Testis (tissue), 3 donors: ENCODE data around the gene TBX4. TPM values are rescaled to one million over a fixed set of nuclear protein-coding genes. Genes with fewer than 3 reads are reported as not detected.

Experiments
- DNase-seq: peaks from one replicate; pipeline ENCODE4 v3.0.0-alpha.2; 2019
- H3K27ac ChIP-seq, 2 donors: fragments of 200-600 bp; sonication (generic); one replicate each; pipeline ENCODE4 v1.5.1; 2019
- H3K27me3 ChIP-seq: fragments of 200-600 bp; sonication (generic); one replicate; pipeline ENCODE4 v1.5.1; 2019
- H3K36me3 ChIP-seq: fragments of 200-600 bp; sonication (generic); one replicate; pipeline ENCODE4 v1.5.1; 2017; ENCODE audit warnings: low read depth; ENCODE audit errors: missing control alignments
- H3K4me1 ChIP-seq: fragments of 200-600 bp; sonication (generic); one replicate; pipeline ENCODE4 v1.5.1; 2019
- H3K4me3 ChIP-seq, 2 donors: fragments of 200-600 bp; sonication (generic); one replicate each; pipeline ENCODE4 v1.5.1; 2017 to 2019
- H3K9me3 ChIP-seq: fragments of 200-600 bp; sonication (generic); one replicate; pipeline ENCODE4 v1.5.1; 2017
- POLR2A ChIP-seq: fragments of 450-650 bp; IDR thresholded peaks from one replicate; pipeline ENCODE4 v1.6.1; 2017; ENCODE audit warnings: antibody characterized with exemption, mild to moderate bottlenecking, moderate library complexity
- WGBS, 2 donors: methylation state at CpG; one replicate each; pipeline ENCODE4 v1.1.5; 2018; 5-methylcytosine and 5-hydroxymethylcytosine counted together
- intact Hi-C: fragments of 100-400 bp; cut with DNase I; formaldehyde crosslinking; loops from one replicate; pipeline ENCODE4 v1.15.1; 2023; ENCODE audit warnings: low total_unique reads
- polyA plus RNA-seq: library from polyadenylated mRNA; stranded (reverse); fragments of 350-450 nt; fragmentation: Illumina TruSeq; extraction: RNeasy Lipid Tissue Mini Kit (QIAGEN cat#74804); gene quantifications from one replicate; pipeline ENCODE4 v1.2.3, GENCODE V29; 2014; ENCODE audit warnings: low read depth, low replicate concordance; ENCODE audit not compliant: insufficient read depth
- total RNA-seq, 2 donors: library from RNA; depleted of rRNA; stranded (reverse); fragments of >200 nt; gene quantifications; one replicate each; pipeline ENCODE4 v1.2.3, GENCODE V29; 2016
- TF ChIP-seq, protein P1 (sequence below), 3 experiments: fragments of 450-650 bp in 2 of 3; fragments of 200-600 bp in 1 of 3; sonication (generic) in 1 of 3; IDR thresholded peaks; one replicate each; pipeline ENCODE4 v1.5.1; 2016 to 2019; ENCODE audit warnings: antibody characterized with exemption in 3 of 3, mild to moderate bottlenecking in 2 of 3, moderate library complexity in 1 of 3

The TBX4 gene
- total and polyA plus RNA-seq, 3 donors from 2014 or later = 1.5 to 3.2 (median 1.7) TPM

DNA sequence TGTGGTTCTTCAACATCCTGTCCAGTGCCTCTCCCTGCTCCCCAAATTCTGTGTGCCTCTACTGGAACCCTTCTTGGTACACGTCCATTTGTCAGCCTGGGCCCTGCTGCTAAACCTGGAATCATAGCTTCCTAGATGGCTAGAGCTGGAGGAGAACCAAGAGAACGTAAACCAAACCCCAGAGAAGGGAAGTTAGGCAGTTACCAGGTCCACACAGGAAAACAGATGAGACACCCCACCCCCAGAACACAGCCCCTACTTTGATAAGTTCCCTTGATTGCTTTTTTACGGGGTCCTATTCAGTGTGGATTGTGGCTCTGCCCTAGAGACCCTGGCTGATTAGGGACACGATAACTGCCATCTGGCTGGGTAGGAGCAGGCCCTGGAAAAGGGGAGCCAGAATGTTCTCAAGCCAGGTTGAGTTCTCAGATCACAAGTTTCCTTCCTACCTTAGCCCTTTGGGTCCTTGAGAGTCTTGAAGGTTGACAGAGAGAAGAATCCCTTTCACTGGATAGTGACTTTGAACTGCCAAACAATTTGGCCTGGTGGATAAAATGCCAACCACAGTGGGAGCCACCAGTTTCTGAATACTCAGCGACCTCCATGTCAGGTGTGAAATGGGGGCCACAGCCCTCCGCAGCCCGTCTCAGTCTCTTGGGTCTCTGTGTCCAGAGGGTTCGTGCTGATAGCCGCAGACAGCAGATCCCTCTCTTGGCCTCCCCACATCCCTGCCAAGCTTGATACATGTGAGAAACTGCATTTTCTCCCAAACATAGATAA, 7.9 kb downstream of the TBX4 start:
- Histone ChIP-seq H3K4me1 (peaks cover 7% of the 10 kb centered on the region), H3K27me3 (no peaks in the 10 kb centered on the region)

GRCh38 chr17:61460796-61461585, 8.8 kb downstream of the TBX4 start:
- H3K4me3 ChIP-seq = no peak overlapping the region
- no peaks in the 10 kb centered on the region for H3K9me3 ChIP-seq
- intact Hi-C loops = no loop called here
- no peak for TF ChIP-seq POLR2A
- TF ChIP-seq, protein P1, sequence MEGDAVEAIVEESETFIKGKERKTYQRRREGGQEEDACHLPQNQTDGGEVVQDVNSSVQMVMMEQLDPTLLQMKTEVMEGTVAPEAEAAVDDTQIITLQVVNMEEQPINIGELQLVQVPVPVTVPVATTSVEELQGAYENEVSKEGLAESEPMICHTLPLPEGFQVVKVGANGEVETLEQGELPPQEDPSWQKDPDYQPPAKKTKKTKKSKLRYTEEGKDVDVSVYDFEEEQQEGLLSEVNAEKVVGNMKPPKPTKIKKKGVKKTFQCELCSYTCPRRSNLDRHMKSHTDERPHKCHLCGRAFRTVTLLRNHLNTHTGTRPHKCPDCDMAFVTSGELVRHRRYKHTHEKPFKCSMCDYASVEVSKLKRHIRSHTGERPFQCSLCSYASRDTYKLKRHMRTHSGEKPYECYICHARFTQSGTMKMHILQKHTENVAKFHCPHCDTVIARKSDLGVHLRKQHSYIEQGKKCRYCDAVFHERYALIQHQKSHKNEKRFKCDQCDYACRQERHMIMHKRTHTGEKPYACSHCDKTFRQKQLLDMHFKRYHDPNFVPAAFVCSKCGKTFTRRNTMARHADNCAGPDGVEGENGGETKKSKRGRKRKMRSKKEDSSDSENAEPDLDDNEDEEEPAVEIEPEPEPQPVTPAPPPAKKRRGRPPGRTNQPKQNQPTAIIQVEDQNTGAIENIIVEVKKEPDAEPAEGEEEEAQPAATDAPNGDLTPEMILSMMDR (IDR thresholded peaks at IDR 0.05) = no peak
- no peak for DNase-seq
- peaks cover 7% of the 10 kb centered on the region for H3K4me1 ChIP-seq
- no peak overlapping the region for H3K27ac ChIP-seq
- 38 to 50% methylated on average over 12 of the region's 12 CpGs for WGBS, 2 donors
- no peaks in the 10 kb centered on the region for H3K36me3 ChIP-seq
- H3K27me3 ChIP-seq = no peaks in the 10 kb centered on the region

More for the DNA sequence above, 7.9 kb downstream of the TBX4 start:
- no peaks in the 10 kb centered on the region for H3K36me3 ChIP-seq
- H3K9me3 ChIP-seq = no peaks in the 10 kb centered on the region
- DNase-seq = no peak
- no peak overlapping the region for H3K4me3 ChIP-seq
- no peak overlapping the region for H3K27ac ChIP-seq
- 60 to 78% methylated on average over 9 of the region's 9 CpGs for WGBS, 2 donors
- TF ChIP-seq, protein P1 (IDR thresholded peaks at IDR 0.05) = no peak
- TF ChIP-seq POLR2A = no peak
- intact Hi-C loops = no loop called here

DNA sequence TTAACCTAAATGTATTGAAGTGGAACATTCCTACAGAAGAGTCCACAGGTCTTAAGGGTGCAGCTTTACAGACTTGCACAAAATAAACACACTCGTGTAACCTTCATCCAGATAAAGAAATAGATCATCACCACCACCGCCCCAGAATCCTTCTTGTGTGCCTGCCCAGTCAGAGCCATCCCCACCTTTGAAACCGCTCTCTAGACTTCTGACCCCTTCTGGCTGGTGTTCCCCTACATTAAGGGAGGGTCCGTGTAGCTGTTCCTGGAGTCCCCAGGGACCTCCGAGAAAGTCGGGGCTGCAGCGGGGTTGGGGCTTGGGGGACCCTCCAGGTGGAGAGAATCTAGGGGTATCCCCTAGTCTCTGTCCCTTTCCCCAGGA, 9.4 kb downstream of the TBX4 start:
- no peaks in the 10 kb centered on the region for H3K27me3 ChIP-seq
- WGBS, 2 donors = 6 to 8% methylated on average over 7 of the region's 7 CpGs
- peaks cover 7% of the 10 kb centered on the region for H3K4me1 ChIP-seq
- H3K9me3 ChIP-seq = no peaks in the 10 kb centered on the region
- H3K27ac ChIP-seq = no peak overlapping the region
- TF ChIP-seq, protein P1 (IDR thresholded peaks at IDR 0.05) = no peak
- TF ChIP-seq POLR2A = no peak
- H3K4me3 ChIP-seq = peak overlapping the region in 1 of 2 donors; percentile 34
- intact Hi-C loops = no loop called here
- H3K36me3 ChIP-seq = no peaks in the 10 kb centered on the region
- no peak for DNase-seq

DNA sequence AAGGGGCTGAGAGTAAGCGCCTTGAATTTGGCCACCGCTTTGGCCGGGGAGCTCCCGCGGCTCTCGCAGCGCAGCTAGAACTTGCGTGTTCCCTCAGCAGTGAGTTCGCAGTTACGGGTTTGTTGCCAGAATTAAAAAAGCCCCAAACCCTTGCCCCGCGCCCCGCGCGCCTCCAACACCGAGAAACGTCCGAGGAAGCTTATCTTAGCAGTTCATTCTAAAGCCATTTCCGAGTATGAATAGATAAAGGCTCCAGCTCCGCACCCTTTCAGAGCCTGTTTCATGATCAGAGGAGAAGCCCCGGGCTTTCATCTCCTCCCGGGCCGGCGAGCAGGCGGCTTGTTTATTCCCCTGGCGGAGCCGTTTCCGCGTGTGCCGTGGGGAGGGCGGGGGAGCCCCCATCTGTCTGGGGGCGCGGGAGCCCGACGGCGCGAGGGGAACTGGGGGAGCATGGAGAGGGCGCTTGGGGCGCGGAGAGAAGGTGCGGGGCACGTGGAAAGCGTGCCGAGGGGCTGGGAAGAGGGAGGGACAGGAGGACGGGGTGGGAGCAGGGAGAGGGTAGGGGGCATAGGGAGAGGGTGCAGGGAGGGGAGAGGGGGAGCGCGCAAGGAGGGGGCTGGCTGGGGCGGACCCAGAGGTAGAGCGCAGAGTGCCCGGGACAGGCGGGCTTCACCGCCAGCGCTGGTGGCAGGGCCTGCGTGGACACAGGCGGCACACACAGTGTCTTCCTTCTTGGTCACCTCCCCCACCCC, 9.9 kb downstream of the TBX4 start:
- no peak overlapping the region for H3K27ac ChIP-seq
- TF ChIP-seq POLR2A = no peak
- TF ChIP-seq, protein P1 (IDR thresholded peaks at IDR 0.05) = no peak
- 3 to 10% methylated on average over 43 to 55 of the region's 55 CpGs for WGBS, 2 donors
- no peaks in the 10 kb centered on the region for H3K9me3 ChIP-seq
- H3K27me3 ChIP-seq = no peaks in the 10 kb centered on the region
- intact Hi-C loops = no loop called here
- H3K36me3 ChIP-seq = no peaks in the 10 kb centered on the region
- DNase-seq = no peak
- peak overlapping the region in 1 of 2 donors; percentile 34 for H3K4me3 ChIP-seq
- peaks cover 4% of the 10 kb centered on the region for H3K4me1 ChIP-seq
